GM21529 (cell line): ENCODE measurements around the gene ZNF776.
"Not testable (repeated sequence)": the region's sequence is repeated elsewhere in the genome, so short reads cannot be mapped to it uniquely, and the experiment has no call there.

Source experiments
- ATAC-seq: cut with Tn5 transposase; IDR thresholded peaks from one replicate; pipeline ENCODE4 v1.9.1; 2021; ENCODE audit not compliant: unreplicated experiment

The ZNF776 gene

GRCh38 chr19:57776764-57777296 lies 30.2 kb downstream of the ZNF776 start:
- no peak for ATAC-seq

GRCh38 chr19:57778336-57778735 lies 31.7 kb downstream of the ZNF776 start:
- no peak for ATAC-seq

- ATAC-seq: no peak
Observed at GRCh38 chr19:57779220-57779845, 32.7 kb downstream of the ZNF776 start.

- ATAC-seq: no peak
Observed at GRCh38 chr19:57786286-57786685, 39.7 kb downstream of the ZNF776 start.

GRCh38 chr19:57786906-57787305 lies 40.3 kb downstream of the ZNF776 start:
- ATAC-seq: no peak

- no peak for ATAC-seq
Observed at GRCh38 chr19:57788114-57788692, 41.6 kb downstream of the ZNF776 start.

- ATAC-seq: no peak
Observed at GRCh38 chr19:57789288-57789687, 42.7 kb downstream of the ZNF776 start.

- ATAC-seq: not testable (repeated sequence)
Observed at GRCh38 chr19:57796580-57796979, 50.0 kb downstream of the ZNF776 start.

- ATAC-seq: no peak
Observed at GRCh38 chr19:57800696-57801095, 54.1 kb downstream of the ZNF776 start.

- no peak for ATAC-seq
Observed at GRCh38 chr19:57802269-57802668, 55.7 kb downstream of the ZNF776 start.

- ATAC-seq: no peak
Observed at GRCh38 chr19:57803265-57803593, 56.6 kb downstream of the ZNF776 start.

GRCh38 chr19:57803594-57804325 lies 57.1 kb downstream of the ZNF776 start:
- no peak for ATAC-seq

GRCh38 chr19:57807541-57807940 lies 60.9 kb downstream of the ZNF776 start:
- ATAC-seq: no peak
